Colonic mucosa (tissue), 4 donors: ENCODE data around the gene NEGR1. TPM values are rescaled to one million over a fixed set of nuclear protein-coding genes. Genes with fewer than 3 reads are reported as not detected.

ENCODE experiments used
- DNase-seq: peaks from one replicate; pipeline ENCODE4 v3.0.0-alpha.2; 2020
- H3K27ac ChIP-seq: fragments of 200-600 bp; one replicate; pipeline ENCODE4 v1.8.0; 2021
- H3K27me3 ChIP-seq: fragments of 200-600 bp; one replicate; pipeline ENCODE4 v1.8.0; 2021
- H3K36me3 ChIP-seq: fragments of 200-600 bp; one replicate; pipeline ENCODE4 v1.8.0; 2021
- H3K4me1 ChIP-seq: fragments of 200-600 bp; one replicate; pipeline ENCODE4 v1.8.0; 2021; ENCODE audit warnings: mild to moderate bottlenecking
- H3K4me3 ChIP-seq: fragments of 200-600 bp; one replicate; pipeline ENCODE4 v1.8.0; 2021
- H3K9ac ChIP-seq, 2 donors: one replicate each; pipeline ENCODE4 v1.7.0; 2013; ENCODE audit warnings: control low read depth in 2 of 2, low read depth in 2 of 2, low read length in 2 of 2
- H3K9me3 ChIP-seq: fragments of 200-600 bp; one replicate; pipeline ENCODE4 v1.8.0; 2021
- CTCF ChIP-seq: fragments of 200-600 bp; IDR thresholded peaks from one replicate; pipeline ENCODE4 v1.8.0; 2022; ENCODE audit warnings: antibody characterized with exemption, mild to moderate bottlenecking
- intact Hi-C: fragments of 100-400 bp; cut with DNase I; formaldehyde crosslinking; loops from one replicate; pipeline ENCODE4 v1.14.1; 2022
- total RNA-seq, 2 donors: library from RNA; stranded (reverse); fragmentation: NEBNext Ultra II Directional in 1 of 2; extraction: Animal tissue kit (Norgen Biotek cat#: 25700) in 1 of 2; gene quantifications; one replicate each; pipeline ENCODE4 v1.2.1, GENCODE V29; 2021
- donor health status: healthy.
- donor health status: DM: no; HTN: no; CAD: no.
- donor health status: DM: no; HTN: no; CAD: no.

The NEGR1 gene
- total RNA-seq, 2 donors from 2014 or later = 4.0 to 9.2 TPM

GRCh38 chr1:72283307-72284083 is 1.2 kb upstream of the NEGR1 start:
- peaks cover 7% of the 10 kb centered on the region for H3K27me3 ChIP-seq
- peak; percentile 68 for DNase-seq
- H3K9ac ChIP-seq = peak overlapping the region; percentile 58 to 68
- H3K36me3 ChIP-seq = no peaks in the 10 kb centered on the region
- H3K9me3 ChIP-seq = no peaks in the 10 kb centered on the region
- H3K4me1 ChIP-seq = no peaks in the 10 kb centered on the region
- no peak for TF ChIP-seq CTCF
- peak overlapping the region; percentile 49 for H3K4me3 ChIP-seq
- intact Hi-C loops = no loop called here
- peak overlapping the region; percentile 82 for H3K27ac ChIP-seq

GRCh38 chr1:72283022-72283306 is 625 bp upstream of the NEGR1 start:
- Histone ChIP-seq H3K9ac (peak overlapping the region; percentile 58 to 68), H3K4me1 (no peaks in the 10 kb centered on the region), H3K27me3 (peaks cover 7% of the 10 kb centered on the region), H3K4me3 (peak overlapping the region; percentile 49), H3K36me3 (no peaks in the 10 kb centered on the region), H3K27ac (peak overlapping the region; percentile 82), H3K9me3 (no peaks in the 10 kb centered on the region)
- DNase-seq = no peak
- intact Hi-C loops = no loop called here
- TF ChIP-seq CTCF = no peak

GRCh38 chr1:72281637-72282270 is 585 bp downstream of the NEGR1 start:
- TF ChIP-seq CTCF = no peak
- H3K27ac ChIP-seq = peak overlapping the region; percentile 82
- intact Hi-C loops = no loop called here

GRCh38 chr1:72281144-72281543 is 1.2 kb downstream of the NEGR1 start:
- Histone ChIP-seq H3K9ac (no peak overlapping the region), H3K4me1 (no peaks in the 10 kb centered on the region), H3K27ac (peak overlapping the region; percentile 82), H3K9me3 (no peaks in the 10 kb centered on the region), H3K27me3 (peaks cover 7% of the 10 kb centered on the region), H3K36me3 (no peaks in the 10 kb centered on the region), H3K4me3 (peak overlapping the region; percentile 49)
- DNase-seq = no peak
- intact Hi-C loops = no loop called here
- TF ChIP-seq CTCF = no peak

More at GRCh38 chr1:72281637-72282270, 585 bp downstream of the NEGR1 start:
- Histone ChIP-seq H3K36me3 (no peaks in the 10 kb centered on the region), H3K4me1 (no peaks in the 10 kb centered on the region), H3K9ac (peak overlapping the region in 1 of 2 donors; percentile 60), H3K27me3 (peaks cover 7% of the 10 kb centered on the region), H3K9me3 (no peaks in the 10 kb centered on the region), H3K4me3 (peak overlapping the region; percentile 49)
- peak; percentile 21 for DNase-seq

- TF ChIP-seq CTCF = no peak
- H3K4me3 ChIP-seq = no peak overlapping the region
- no peaks in the 10 kb centered on the region for H3K36me3 ChIP-seq
- H3K9me3 ChIP-seq = no peaks in the 10 kb centered on the region
- no peak overlapping the region for H3K9ac ChIP-seq
- no peaks in the 10 kb centered on the region for H3K4me1 ChIP-seq
- H3K27me3 ChIP-seq = peaks cover 7% of the 10 kb centered on the region
- peak overlapping the region; percentile 82 for H3K27ac ChIP-seq
- intact Hi-C loops = no loop called here
- DNase-seq = no peak
Observed at GRCh38 chr1:72280711-72281110, 1.6 kb downstream of the NEGR1 start.
